ENCODE results near the gene RPL26.

- TF ChIP-seq CTCF (IDR thresholded peaks at IDR 0.05) = no peak
- TF ChIP-seq EZH2 (IDR thresholded peaks at IDR 0.05; ENCODE audit: borderline replicate concordance, insufficient read depth, low read depth, low read length, poor library complexity, severe bottlenecking) = no peak
These were observed 16.0 kb upstream of the RPL26 start for GRCh38 chr17:8398980-8399379.
